IMR-90 (cell line): Measurements from ENCODE around the gene KRT82. TPM values are rescaled to one million over a fixed set of nuclear protein-coding genes. Genes with fewer than 3 reads are reported as not detected.

Experiments used
- ATAC-seq: fragments of 200-7000 bp; cut with Tn5 transposase; 2 replicates; pipeline ENCODE4 v1.9.1; 2020; ENCODE audit warnings: low read depth, mild to moderate bottlenecking, moderate library complexity
- BruUV-seq: library from RNA; stranded (reverse); fragments of 400-500 nt; replicated peaks from 2 replicates; lab custom pipeline; 2021; lab: Mats Ljungman, UMichigan
- CTCF ChIA-PET: fragments of 300-600 bp; formaldehyde crosslinking; extraction: SDS; loops from one replicate; lab custom pipeline; 2021; ENCODE audit warnings: antibody characterized with exemption; lab: Yijun Ruan, JAX
- POLR2A ChIA-PET: fragments of 300-600 bp; sonication (Branson Sonifier 250); formaldehyde crosslinking; loops from one replicate; lab custom pipeline; 2022; ENCODE audit warnings: antibody characterized with exemption; ENCODE audit not compliant: unreplicated experiment; lab: Charles Lee
- DNase-seq: peaks from one replicate; pipeline ENCODE4 v3.0.0; 2013
- H2AFZ ChIP-seq: replicated peaks from 2 replicates; pipeline ENCODE3; 2013; ENCODE audit warnings: low read length, mild to moderate bottlenecking; ENCODE audit not compliant: poor library complexity
- H2AK5ac ChIP-seq: 2 replicates; pipeline ENCODE4 v1.6.1; 2013; ENCODE audit warnings: low read depth, low read length, inconsistent platforms
- H2AK9ac ChIP-seq: replicated peaks from 2 replicates; pipeline ENCODE3; 2013; ENCODE audit warnings: mild to moderate bottlenecking, low read depth, low read length, moderate library complexity; ENCODE audit not compliant: poor library complexity
- H2BK120ac ChIP-seq: 2 replicates; pipeline ENCODE4 v1.6.1; 2013; ENCODE audit warnings: low read depth, low read length, inconsistent platforms
- H2BK15ac ChIP-seq: 3 replicates; pipeline ENCODE4 v1.6.1; 2013; ENCODE audit warnings: low read depth, low read length, inconsistent platforms
- H2BK20ac ChIP-seq: 2 replicates; pipeline ENCODE4 v1.6.1; 2013; ENCODE audit warnings: low read depth, mild to moderate bottlenecking, inconsistent platforms, low read length, moderate library complexity
- H2BK5ac ChIP-seq: 2 replicates; pipeline ENCODE4 v1.6.1; 2013; ENCODE audit warnings: mild to moderate bottlenecking, low read depth, low read length, inconsistent platforms; ENCODE audit not compliant: poor library complexity, severe bottlenecking
- H3K14ac ChIP-seq: replicated peaks from 2 replicates; pipeline ENCODE4 v1.6.1; 2013; ENCODE audit warnings: low read depth, low read length, inconsistent platforms
- H3K18ac ChIP-seq: 2 replicates; pipeline ENCODE4 v1.6.1; 2013; ENCODE audit warnings: low read depth, low read length, control low read depth
- H3K23ac ChIP-seq: 2 replicates; pipeline ENCODE4 v1.6.1; 2013; ENCODE audit warnings: low read depth, low read length, inconsistent platforms
- H3K27ac ChIP-seq: 2 replicates; pipeline ENCODE4 v1.5.1; 2013; ENCODE audit warnings: mild to moderate bottlenecking, control low read depth, low read length; ENCODE audit not compliant: insufficient read depth
- H3K27me3 ChIP-seq: 2 replicates; pipeline ENCODE4 v1.6.1; 2013; ENCODE audit warnings: low read length; ENCODE audit not compliant: control insufficient read depth, insufficient read depth
- H3K36me3 ChIP-seq: 2 replicates; pipeline ENCODE4 v1.6.1; 2013; ENCODE audit warnings: low read length, mixed read lengths; ENCODE audit not compliant: control insufficient read depth, insufficient read depth
- H3K4ac ChIP-seq: 2 replicates; pipeline ENCODE4 v1.6.1; 2013; ENCODE audit warnings: low read depth, low read length, inconsistent platforms
- H3K4me1 ChIP-seq: 2 replicates; pipeline ENCODE4 v1.6.1; 2013; ENCODE audit warnings: low read length, mixed read lengths; ENCODE audit not compliant: control insufficient read depth, insufficient read depth
- H3K4me2 ChIP-seq: 2 replicates; pipeline ENCODE4 v1.6.1; 2013; ENCODE audit warnings: low read depth, mild to moderate bottlenecking, control low read depth, low read length, moderate library complexity
- H3K4me3 ChIP-seq: 2 replicates; pipeline ENCODE4 v1.5.1; 2013; ENCODE audit warnings: low read depth, mild to moderate bottlenecking, control low read depth, low read length, moderate library complexity; ENCODE audit not compliant: insufficient read depth
- H3K56ac ChIP-seq: 2 replicates; pipeline ENCODE4 v1.6.1; 2013; ENCODE audit warnings: low read length, inconsistent platforms; ENCODE audit not compliant: insufficient read depth; ENCODE audit errors: extremely low read depth
- H3K79me1 ChIP-seq, 2 experiments: 2 replicates each; pipeline ENCODE4 v1.6.1; 2013; ENCODE audit warnings: low read length in 2 of 2, inconsistent platforms in 1 of 2, low read depth in 1 of 2
- H3K9ac ChIP-seq: 2 replicates; pipeline ENCODE4 v1.6.1; 2013; ENCODE audit warnings: low read depth, low read length, control low read depth
- H3K9me1 ChIP-seq: 2 replicates; pipeline ENCODE4 v1.6.1; 2013; ENCODE audit warnings: low read length, inconsistent platforms; ENCODE audit not compliant: insufficient read depth
- H3K9me3 ChIP-seq: 2 replicates; pipeline ENCODE4 v1.6.1; 2013; ENCODE audit warnings: low read length; ENCODE audit not compliant: control insufficient read depth, insufficient read depth
- H4K20me1 ChIP-seq: 2 replicates; pipeline ENCODE4 v1.6.1; 2013; ENCODE audit warnings: low read length, inconsistent platforms; ENCODE audit not compliant: insufficient read depth
- H4K5ac ChIP-seq: 2 replicates; pipeline ENCODE4 v1.6.1; 2013; ENCODE audit warnings: mild to moderate bottlenecking, low read depth, low read length, control low read depth
- H4K8ac ChIP-seq, 2 experiments: 2 replicates each; pipeline ENCODE4 v1.6.1; 2013; ENCODE audit warnings: low read depth in 2 of 2, low read length in 2 of 2, control low read depth in 1 of 2, inconsistent platforms in 1 of 2
- H4K91ac ChIP-seq: 2 replicates; pipeline ENCODE4 v1.6.1; 2013; ENCODE audit warnings: low read depth, low read length, inconsistent platforms; ENCODE audit not compliant: insufficient read depth
- CEBPB ChIP-seq: IDR thresholded peaks from 2 replicates; pipeline ENCODE4 v1.6.1; 2012; ENCODE audit warnings: low read depth, low read length, improper control_type of control experiment
- CTCF ChIP-seq: conservative IDR thresholded peaks from 2 replicates; pipeline ENCODE4 v1.5.1; 2012; ENCODE audit warnings: mild to moderate bottlenecking, low read depth, low read length, improper control_type of control experiment
- POLR2A ChIP-seq: IDR thresholded peaks from 2 replicates; pipeline ENCODE4 v1.6.1; 2012; ENCODE audit warnings: mild to moderate bottlenecking, low read depth, low read length
- WGBS, 2 experiments: methylation state at CpG; one replicate each; pipeline versions ENCODE4 v1.1.5 to v1.1.7; 2013; ENCODE audit warnings: missing lambda C conversion rate in 2 of 2; ENCODE audit not compliant: insufficient read length in 1 of 2; ENCODE audit errors: extremely low coverage in 2 of 2; 5-methylcytosine and 5-hydroxymethylcytosine counted together
- dilution Hi-C: fragments of 300-500 bp; cut with HindIII; formaldehyde crosslinking; loops from one replicate; pipeline ENCODE4 v1.14.3; 2018; ENCODE audit warnings: low sequenced_read_pairs; ENCODE audit not compliant: unreplicated experiment
- in situ Hi-C: fragments of 300-500 bp; cut with MboI; formaldehyde crosslinking; loops from 3 replicates; pipeline ENCODE4 v1.14.3; 2019; ENCODE audit warnings: low sequenced_read_pairs, inconsistent platforms, mixed read lengths
- intact Hi-C: fragments of 100-400 bp; cut with micrococcal nuclease; formaldehyde crosslinking; loops from 2 replicates; pipeline ENCODE4 v1.10.0; 2022
- polyA plus RNA-seq, 3 experiments: library from polyadenylated mRNA; depleted of rRNA; stranded (reverse); fragments of >200 nt; gene quantifications; 2 replicates each; pipeline ENCODE4 v1.2.3, GENCODE V29; 2012; ENCODE audit warnings: low replicate concordance in 1 of 3
- total RNA-seq: library from RNA; depleted of rRNA; stranded (reverse); fragments of >200 nt; gene quantifications from 2 replicates; pipeline ENCODE4 v1.2.3, GENCODE V29; 2012

KRT82 gene
- total and polyA plus RNA-seq, 2 of the 4 experiments (the other 2 are of a cell fraction): not detected

- Histone ChIP-seq H3K4me1 (no peaks in the 10 kb centered on the region), H3K9me3 (no peaks in the 10 kb centered on the region), H2BK120ac (no peak overlapping the region), H3K36me3 (no peaks in the 10 kb centered on the region), H3K9ac (no peak overlapping the region), H3K56ac (no peak overlapping the region), H2BK15ac (no peak overlapping the region), H3K79me1 (no peaks in the 10 kb centered on the region), H3K14ac (no peak overlapping the region), H3K27ac (no peak overlapping the region), H3K18ac (no peak overlapping the region), H2BK5ac (no peak overlapping the region), H3K4ac (no peak overlapping the region), H3K23ac (no peak overlapping the region), H3K4me3 (no peak overlapping the region), H3K4me2 (no peak overlapping the region), H4K91ac (no peak overlapping the region), H4K20me1 (no peaks in the 10 kb centered on the region), H2BK20ac (no peak overlapping the region), H3K27me3 (peaks cover 9% of the 10 kb centered on the region; the same call in 1 of the 2 replicates), H4K5ac (no peak overlapping the region), H2AK9ac (no peak overlapping the region), H3K9me1 (no peaks in the 10 kb centered on the region), H4K8ac (no peak overlapping the region), H2AFZ (no peak overlapping the region), H2AK5ac (no peak overlapping the region)
- in situ Hi-C loops (no loop called here), dilution Hi-C loops (no loop called here), intact Hi-C loops (no loop called here)
- ChIA-PET CTCF (no interaction called here), POLR2A (no interaction called here)
- TF ChIP-seq CTCF: no peak
- no peak for TF ChIP-seq POLR2A
- peak; percentile 64 for TF ChIP-seq CEBPB
- no TSS peak for BruUV-seq
- DNase-seq (no peak), ATAC-seq (no peak)
- WGBS, 2 experiments: no CpG with 5 or more reads among the region's 1 CpG
Measured at GRCh38 chr12:52455821-52456220, 49.7 kb upstream of the KRT82 start.
